GM18867 (cell line): Measurements from ENCODE around the gene KREMEN1.

Experiments
- ATAC-seq: cut with Tn5 transposase; IDR thresholded peaks from one replicate; pipeline ENCODE4 v1.9.1; 2021; ENCODE audit warnings: mild to moderate bottlenecking, moderate library complexity; ENCODE audit not compliant: unreplicated experiment

The KREMEN1 gene

DNA sequence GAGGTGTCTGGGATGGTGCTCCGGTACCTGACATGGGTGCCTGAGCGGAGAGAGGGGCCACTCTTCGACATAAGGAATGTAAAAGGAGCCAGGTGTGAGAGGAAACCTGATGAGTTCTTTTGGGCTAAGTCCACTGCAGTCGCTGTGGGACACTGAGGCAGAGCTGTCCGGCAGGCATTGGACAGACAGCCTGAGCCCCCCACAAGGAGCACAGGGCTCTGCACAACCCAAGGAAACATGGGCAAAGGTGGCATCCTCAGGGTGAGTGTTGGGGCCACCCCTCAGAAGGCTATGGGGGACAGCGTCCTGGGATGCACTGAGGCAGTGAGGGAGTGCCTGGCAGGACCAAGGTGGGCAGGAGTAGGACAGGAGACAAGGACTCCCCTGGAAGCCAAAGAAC, 75.2 kb downstream of the KREMEN1 start:
- no peak for ATAC-seq

DNA sequence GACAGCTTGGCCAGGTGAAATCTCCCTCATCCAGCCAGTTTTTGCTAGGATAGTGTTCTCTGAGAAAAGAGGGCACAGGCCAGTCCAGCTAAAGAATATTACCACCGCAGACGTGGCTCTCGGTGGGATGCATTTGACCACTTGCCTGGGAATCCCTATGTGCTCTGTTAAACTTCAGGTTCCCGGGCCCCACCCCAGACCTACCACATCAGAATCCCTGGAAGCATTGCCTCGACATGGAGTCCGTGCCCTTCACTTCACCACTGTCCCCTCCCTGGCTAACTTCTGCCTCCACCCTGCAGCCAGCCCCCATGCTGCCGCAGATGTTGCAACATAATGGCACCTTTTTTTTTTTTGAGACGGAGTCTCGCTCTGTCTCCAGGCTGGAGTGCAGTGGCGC, 76.0 kb downstream of the KREMEN1 start:
- no peak for ATAC-seq

DNA sequence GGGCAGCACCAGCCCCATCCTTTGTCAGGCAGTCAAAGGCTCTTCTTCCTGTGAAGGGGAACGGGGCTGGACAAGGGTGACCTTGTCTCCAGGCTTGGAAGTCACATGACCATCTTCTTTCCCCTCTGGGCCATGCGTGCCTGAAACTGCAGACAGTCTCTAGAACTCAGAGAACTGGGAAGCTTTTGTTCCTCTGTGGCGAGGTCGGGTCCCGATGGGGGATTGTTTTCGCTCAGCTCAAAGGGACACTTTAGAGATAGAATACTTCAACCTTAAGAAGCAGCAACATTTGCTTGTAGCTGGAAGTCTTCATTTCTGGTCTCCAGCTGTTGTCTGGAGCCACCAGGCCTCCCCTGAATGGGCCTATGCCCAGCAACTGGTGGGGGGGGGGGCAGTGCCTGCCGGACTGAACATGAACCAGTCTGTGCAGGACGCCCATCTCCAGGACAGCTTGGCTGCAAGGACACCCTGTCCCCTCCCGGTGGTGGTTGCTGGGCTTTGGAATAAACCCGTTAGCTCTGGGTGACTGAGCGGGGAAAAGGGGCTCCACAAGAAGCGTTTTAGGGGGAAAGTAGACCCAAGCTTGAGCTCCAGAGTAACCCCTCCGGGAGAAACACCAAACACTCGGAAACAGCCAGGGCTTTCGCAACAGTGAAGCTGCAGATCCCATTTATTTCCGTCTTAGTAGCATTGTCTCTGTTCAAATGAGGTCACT, 77.2 kb downstream of the KREMEN1 start:
- no peak for ATAC-seq

DNA sequence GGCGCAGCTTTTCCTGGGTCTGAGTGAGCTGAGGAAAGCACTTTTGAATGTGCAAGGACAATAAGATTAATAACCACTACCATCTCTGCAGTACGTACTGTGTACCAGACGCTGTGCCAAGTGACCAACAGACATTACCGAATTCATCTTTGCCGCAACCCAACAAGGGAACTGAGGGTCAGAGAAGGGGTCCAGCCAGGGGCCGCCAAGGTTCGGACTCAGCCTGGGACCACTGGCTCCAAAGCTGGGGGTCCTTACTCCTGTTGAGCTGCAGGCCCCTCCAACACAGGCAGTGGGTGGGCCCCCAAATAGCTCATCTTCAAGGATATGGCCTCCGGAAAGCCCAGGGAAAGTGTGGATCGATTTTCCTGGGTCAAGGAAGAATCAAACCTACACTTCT, 77.9 kb downstream of the KREMEN1 start:
- no peak for ATAC-seq

DNA sequence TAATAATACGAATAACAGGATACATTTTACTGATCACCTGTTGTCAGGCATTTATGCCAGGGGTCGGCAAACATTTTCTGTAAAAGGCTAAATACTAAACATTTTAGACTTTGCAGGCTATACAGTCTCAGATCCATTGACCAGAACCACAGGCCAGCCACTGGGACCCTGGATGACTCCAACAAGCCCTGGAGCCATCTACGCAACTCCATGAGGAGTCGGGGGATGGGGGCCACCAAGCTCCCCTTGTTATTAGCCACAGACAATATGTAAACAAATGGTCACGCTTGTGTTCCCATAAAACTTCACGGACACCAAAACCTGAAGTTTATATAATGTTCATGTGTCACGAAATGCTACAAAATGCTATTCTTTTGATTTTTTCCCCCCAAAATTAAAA, 78.5 kb downstream of the KREMEN1 start:
- ATAC-seq, result no peak

DNA sequence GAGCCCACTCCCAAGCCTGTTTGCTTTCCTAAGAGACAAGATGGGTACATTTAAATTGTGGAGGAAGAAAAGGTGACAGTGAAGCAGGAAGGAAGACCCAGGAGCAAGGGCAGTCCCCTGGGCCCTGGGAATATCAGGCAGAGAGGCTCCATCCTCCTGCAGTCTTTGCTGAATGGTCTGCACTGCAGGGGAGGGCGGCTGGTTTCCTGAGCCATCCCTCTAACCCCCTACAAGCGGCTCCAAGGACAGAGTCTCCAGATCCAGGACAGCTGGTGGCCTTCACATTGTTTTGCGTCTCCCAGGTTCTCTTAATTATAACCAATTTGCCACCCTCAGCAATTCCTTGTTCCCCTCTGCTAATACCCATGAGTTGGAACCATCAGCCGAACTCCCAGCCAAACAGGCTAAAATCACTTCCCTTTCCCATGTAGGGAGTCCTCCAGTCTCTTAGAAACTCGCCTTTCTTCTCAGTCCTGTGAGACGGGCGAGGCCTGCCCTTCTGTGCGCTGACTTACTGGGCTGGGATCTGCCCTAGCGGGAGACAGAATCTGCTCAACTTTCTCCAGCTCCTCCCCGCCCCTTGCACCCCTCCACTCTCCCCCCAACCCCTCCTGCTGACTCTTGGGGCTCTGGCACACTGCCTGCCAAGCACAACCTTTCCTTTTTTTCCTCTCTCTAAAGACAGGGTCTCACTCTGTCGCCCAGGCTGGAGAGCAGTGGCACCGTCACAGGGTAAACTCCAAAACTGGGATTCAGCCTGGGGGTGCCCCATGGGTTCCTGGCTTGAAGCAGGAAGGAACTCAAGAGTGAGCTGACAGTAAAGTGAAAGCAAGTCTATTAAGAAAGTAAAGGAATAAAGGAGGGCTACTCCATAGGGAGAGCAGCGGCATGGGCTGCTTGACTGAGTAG, 79.5 kb downstream of the KREMEN1 start:
- ATAC-seq, result no peak

DNA sequence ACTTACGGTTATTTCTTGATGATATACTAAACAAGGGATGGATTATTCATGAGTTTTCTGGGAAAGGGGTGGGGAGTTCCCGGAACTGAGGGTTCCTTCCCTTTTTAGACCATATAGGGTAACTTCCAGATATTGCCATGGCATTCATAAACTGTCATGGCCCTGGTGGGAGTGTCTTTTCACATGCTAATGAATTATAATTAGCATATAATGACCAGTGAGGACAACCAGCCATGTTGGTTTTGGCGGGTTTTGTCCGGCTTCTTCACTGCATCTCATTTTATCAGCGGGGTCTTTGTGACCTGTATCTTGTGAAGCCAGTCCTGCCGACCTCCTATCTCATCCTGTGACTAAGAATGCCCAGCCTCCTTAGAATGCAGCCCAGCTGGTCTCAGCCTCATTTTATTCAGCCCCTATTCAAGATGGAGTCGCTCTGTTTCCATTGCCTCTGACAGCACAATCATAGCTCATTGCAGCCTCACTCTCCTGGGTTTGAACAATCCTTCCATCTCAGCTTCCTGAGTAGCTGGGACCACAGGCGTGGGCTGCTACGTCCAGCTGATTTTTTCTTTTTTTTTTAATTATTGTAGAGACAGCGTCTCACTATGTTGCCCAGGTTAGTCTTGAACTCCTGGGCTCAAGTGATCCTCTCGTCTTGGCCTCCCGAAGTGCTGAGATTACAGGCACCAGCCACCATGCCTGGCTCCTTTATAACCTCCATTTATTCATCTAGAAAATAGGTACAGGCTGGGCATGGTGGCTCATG, 80.3 kb downstream of the KREMEN1 start:
- ATAC-seq, result no peak

DNA sequence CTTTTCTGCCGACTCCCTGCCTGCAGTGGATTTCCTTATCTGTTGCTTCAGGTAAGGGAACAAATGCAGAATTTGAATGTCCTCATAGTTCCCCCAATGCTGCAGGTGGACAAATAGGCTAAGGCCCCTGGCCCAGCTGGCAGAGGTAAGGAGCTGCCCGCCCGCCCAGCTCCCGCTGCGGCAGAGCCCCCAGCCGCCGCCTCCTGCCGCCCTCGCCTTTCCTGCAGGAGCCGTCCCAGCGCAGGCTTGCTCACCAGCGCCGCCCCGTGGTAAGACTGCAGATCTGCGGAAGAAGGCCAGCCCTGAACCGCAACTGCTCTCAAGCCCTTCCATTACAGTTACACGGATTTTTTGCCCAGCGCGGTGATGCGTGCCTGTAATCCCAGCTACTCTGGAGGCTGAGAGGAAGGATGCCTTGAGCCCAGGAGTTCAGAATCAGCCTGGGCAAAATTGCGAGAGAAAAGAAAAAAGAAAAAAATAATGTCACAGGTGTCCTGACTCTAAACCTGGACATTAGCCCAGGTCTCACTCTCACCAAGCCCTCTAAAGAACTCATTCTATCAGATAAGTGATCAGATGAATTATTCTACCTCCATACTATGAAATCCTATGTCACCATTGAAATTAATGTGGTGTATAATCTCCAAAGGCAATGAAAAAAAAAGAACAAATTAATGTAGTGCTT, 81.7 kb downstream of the KREMEN1 start:
- no peak for ATAC-seq

DNA sequence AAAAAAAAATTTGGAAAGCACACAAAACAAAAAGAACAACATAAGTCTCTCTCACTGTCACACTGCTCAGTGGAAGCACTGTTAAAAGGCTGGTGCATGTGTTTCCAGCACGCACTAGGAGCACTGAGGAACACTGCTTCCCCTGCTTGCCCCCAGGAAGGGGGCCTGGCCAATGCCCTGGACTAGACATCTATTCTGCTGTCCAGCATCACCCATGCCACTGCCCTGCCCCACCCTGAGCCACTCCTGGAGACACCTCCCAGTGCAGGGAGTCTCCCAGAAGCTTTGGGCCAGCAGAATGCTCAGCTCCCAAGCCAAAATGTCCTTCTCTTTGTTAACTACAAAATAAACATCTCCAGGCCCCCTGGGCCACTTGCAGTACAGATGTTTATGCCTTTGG, 83.1 kb downstream of the KREMEN1 start:
- no peak for ATAC-seq

DNA sequence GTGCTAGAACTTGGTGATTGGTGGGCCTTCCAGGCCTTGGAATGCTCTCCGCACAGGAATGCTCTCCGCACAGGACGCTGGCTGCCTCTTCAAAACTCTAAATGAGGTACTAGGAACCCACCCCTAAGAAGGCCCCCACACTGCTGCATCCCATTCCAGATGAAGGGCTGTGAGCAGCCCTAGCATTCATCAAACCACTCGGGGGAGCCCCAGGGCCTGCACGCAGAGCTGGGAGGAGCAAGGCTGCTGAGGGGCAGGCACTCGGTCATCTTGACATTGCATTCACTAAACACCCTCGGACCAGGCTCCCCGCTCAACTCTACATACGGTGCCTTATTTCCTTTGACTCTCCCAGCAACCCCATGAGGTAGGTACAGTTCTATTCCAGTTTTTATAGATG, 83.7 kb downstream of the KREMEN1 start:
- ATAC-seq, result no peak

DNA sequence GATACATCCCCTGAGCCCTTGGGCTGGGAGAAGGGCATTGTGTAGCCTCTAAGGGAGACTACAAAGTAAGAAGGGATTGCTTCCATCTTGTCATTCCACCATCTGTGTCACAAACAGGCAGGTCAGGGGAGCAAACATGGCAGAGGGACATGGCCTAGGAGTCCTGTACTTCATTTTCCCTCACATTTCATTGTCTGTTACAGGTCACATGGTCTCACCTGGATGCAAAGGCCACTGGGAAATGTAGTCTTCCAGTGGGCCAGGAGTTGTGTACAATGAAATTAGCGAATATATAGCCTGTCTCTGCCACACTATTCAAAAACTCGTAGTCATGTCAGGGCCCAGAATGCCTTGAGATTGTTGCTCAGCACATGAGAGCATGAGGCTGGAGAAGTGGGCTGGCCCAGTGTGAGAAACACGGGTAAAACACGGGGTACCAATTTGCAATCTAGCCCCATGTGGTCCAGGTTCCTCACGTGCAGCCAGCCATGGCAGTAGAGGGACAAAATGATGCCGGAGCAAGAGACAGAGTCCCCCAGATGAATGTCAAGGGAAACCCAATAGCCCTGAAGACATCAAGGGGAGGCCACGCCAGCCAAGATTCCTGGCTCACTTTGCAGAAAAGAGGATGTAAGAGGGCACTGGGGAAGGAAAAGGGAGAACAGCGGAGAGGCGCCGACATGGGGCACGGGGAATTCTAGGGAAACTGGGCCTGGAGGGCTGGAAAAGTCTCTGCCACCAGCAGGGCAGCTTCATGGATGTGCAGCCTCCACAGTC, 85.1 kb downstream of the KREMEN1 start:
- ATAC-seq, result no peak

DNA sequence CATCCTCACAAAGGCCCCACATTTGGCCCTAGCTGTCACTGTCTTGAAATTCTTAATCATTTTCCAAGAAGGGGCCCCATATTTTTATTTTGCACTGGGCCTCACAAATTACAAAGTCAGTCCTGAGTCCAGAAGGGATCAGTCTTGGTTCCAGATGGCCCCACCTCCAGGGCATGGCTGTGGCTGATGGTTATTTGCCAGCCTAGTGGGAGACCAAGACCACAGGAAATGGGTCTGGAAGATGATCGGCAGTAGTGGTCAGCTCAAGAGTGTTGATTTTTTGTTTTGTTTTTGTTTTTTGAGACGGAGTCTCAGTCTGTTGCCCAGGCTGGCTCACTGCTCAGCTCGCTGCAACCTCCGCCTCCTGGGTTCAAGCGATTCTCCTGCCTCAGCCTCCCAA, 85.7 kb downstream of the KREMEN1 start:
- no peak for ATAC-seq

DNA sequence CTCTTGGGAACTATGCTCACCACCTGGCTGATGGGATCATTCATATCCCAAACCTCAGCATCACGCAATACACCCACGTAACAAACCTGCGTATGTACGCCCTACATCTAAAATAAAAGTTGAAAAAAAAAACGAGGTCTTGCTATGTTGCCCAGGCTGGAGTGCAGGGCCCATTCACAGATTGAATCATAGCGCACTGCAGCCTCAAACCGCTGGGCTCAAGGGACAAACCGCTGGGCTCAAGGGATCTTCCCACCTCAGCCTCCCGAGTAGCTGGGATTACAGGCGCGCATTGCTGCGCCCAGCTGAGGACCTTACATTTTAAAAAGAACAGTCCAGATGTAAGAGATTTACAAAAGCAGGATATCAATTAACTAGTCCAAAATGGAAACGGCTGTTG, 91.0 kb downstream of the KREMEN1 start:
- no peak for ATAC-seq

DNA sequence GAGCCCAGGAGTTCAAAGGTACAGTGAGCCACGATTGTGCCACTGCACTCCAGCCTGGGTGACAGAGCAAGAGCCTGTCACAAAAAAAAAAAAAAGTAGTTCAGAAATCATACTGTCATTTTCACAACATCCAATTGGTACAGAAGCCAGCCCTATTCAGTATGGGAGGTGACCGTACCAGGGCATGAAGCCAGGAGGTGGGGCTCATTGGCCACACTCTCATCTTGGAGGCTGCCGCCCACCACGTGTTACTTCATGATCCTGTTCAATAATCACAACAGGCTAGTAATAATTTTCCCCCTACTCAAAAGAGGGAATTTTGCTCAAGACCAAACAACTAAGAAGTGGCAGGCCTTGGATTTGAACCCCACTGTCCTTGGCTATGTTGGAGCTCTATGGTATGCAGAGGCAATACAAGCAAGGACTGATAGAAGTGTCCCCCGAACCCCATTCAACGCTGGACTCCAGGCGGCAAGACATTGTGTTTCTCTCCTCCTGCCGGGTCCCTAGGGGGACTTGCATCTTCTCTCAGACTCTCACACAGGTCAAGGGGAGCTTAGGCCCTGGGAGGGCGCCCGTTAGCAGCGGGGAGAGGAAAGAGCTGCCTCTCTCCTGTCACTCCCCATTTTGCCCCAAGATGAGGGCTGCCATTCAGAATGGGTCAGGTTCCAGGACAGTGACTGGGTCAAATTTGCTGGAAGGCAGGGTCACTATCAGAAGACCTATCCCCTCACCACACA, 92.7 kb downstream of the KREMEN1 start:
- ATAC-seq, result no peak

DNA sequence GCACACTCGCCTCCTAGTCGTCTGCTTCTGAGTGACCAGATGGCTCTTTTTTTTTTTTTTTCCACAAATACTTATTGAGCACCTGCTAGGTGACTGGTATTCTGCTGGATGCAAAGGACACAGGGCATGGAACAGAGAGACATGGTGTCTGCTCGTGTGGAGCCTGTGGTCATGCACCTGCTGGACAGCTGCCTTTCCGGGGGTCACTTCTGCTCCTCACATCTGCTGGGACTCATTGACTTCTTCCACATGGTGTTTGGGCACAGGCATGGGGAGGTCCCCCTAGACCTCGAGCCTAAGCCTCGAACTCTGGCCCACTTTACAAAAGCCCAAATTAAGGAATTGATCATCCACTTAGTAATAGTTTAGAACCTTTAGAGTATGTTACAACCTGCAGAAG, 93.3 kb downstream of the KREMEN1 start:
- no peak for ATAC-seq

DNA sequence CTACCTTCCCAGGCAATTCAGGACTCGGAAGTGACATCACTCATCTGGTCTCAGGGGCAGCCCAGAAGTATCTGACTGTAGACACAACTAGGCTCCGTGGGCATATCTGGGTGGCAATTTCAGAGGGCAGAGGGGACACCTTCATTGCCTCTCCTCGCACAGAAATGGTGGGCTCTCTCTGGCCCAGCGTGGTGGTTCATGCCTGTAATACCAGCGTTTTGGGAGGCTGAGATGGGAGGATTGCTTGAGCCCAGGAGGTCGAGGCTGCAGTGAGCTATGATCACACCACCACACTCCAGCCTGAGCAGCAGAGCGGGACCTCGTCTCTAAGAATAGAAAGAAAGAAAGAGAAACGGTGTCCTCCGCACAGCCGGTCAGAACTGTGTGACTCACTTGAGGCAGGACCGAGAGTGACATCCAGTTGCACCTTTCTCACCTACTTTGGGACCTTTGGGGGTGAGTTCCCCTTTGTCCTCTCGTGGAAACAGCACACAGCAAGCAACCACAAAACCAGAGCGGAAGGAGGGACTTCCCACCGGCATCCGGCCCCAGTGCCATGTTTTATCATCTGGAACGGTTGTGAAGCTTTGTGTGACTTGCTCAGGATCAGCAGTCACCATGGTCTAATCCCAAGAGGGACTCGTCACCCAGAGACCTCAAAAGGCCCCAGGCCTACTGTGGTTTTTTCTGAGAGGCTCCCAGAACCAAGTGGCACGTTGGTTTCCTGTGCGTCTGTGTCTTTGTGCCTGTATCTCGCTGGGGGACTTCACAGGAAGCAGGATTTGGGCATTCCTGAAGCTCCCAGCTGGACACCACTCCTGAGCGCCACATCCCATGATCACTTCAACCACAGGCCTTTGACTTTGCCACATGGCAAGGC, 94.4 kb downstream of the KREMEN1 start:
- peak; percentile 92 for ATAC-seq

DNA sequence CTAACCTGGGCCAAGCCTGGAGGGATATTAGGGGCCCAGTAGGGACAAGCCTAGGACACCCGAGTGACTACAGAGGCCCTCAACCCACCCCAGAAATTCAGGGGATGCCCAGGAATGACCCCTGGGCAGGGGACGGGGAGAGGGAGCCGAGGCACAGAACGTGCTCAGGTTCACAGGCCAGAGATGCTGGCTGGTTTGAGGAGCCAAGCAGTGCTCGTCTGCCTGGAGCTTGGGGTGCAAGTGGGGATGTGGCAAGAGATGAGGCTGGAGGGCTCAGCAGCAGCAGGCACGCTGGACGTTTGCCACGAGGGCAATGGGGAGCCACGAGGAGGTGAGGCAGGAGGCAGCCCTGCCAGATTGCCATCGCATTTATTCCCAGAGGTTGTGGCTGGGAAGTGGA, 98.9 kb downstream of the KREMEN1 start:
- no peak for ATAC-seq

DNA sequence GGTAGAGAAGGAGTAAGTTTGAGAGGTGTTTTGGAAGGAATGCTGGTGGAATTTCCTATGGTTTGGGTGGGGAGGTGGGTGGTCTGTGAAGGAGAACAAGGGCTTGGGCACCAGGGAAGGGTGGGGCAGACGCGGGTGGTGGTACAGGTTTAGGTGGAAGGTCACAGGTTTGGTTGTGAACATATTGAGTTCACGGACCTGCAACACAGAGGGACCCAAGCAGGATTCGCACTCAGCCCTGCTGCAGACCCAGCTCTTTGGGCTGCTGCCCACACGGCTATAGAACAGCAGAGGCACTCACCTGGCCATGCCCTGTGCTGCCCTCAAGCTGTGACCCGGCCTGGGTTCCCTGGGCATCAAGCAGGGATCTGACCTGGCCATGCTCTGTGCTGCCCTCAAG, 99.4 kb downstream of the KREMEN1 start:
- ATAC-seq, result no peak
